Peyer's patch (tissue), 4 donors: ENCODE results near the gene LIPA.

Source experiments
- POLR2A ChIP-seq, 2 donors: fragments of 450-650 bp; IDR thresholded peaks; one replicate each; pipeline ENCODE4 v1.5.1; 2017; ENCODE audit warnings: antibody characterized with exemption in 2 of 2, mild to moderate bottlenecking in 2 of 2, moderate library complexity in 2 of 2
- TF ChIP-seq, protein P1 (sequence below), 6 experiments: fragments of 450-650 bp in 4 of 6; fragments of 200-600 bp in 2 of 6; sonication (generic) in 1 of 6; IDR thresholded peaks; one replicate each; pipeline ENCODE4 v1.5.1; 2017 to 2019; ENCODE audit warnings: antibody characterized with exemption in 6 of 6, mild to moderate bottlenecking in 3 of 6, moderate library complexity in 1 of 6

DNA sequence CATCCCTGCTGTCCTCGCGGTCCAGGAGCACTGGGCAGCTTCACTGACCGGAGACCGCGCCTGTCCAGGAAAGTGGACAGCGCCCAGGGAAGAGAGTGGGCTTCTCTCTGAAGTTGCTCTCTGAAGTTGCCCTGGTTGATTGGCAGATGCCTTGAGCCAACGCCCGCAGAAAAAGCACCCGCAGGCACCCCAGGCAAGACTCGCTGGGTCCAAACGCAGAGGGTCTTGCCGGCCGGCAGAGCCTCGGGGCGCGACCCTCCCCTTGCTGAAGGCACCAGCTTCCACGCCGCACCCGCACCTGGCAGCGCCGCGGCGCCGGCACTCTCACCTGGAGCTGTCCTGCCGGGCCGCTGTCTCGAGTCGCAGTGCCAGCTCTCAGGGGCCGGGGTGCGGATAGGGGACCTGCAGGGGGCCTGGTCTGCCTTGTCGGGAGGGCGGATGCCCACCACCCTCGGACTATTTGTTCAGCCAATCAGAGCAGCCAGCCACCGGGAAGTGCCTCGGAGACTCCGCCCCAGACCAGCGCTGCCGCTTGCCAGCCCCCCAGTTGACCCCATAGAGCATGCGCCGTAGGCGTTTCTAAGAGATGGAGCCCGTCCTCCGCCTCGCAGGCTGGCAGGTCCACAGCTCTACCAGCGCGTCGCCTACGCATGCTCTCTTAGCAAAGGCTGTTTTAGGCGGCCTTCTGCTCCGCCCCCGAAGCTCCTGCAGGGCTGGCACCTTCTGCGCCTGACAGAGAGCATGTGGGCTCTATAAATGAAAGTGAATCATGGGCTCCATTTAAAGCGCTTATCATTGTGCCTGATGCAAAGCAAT lies at the start of gene LIPA:
- TF ChIP-seq POLR2A (IDR thresholded peaks at IDR 0.05) = peak; percentile 51 to 73
- TF ChIP-seq, protein P1, sequence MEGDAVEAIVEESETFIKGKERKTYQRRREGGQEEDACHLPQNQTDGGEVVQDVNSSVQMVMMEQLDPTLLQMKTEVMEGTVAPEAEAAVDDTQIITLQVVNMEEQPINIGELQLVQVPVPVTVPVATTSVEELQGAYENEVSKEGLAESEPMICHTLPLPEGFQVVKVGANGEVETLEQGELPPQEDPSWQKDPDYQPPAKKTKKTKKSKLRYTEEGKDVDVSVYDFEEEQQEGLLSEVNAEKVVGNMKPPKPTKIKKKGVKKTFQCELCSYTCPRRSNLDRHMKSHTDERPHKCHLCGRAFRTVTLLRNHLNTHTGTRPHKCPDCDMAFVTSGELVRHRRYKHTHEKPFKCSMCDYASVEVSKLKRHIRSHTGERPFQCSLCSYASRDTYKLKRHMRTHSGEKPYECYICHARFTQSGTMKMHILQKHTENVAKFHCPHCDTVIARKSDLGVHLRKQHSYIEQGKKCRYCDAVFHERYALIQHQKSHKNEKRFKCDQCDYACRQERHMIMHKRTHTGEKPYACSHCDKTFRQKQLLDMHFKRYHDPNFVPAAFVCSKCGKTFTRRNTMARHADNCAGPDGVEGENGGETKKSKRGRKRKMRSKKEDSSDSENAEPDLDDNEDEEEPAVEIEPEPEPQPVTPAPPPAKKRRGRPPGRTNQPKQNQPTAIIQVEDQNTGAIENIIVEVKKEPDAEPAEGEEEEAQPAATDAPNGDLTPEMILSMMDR (IDR thresholded peaks at IDR 0.05) = no peak
